Activated B cell treated with CpG ODN at 0.5 μM for 24 hours (primary cell): ENCODE data around the gene ZNF132. TPM values are rescaled to one million over a fixed set of nuclear protein-coding genes. Genes with fewer than 3 reads are reported as not detected.
A peak's percentile ranks its signal among the peaks of the same experiment; 100 is the strongest.
"Not testable (repeated sequence)": the region's sequence is repeated elsewhere in the genome, so short reads cannot be mapped to it uniquely, and the experiment has no call there.

Experiments used
- ATAC-seq: fragments of 200-7000 bp; cut with Tn5 transposase; one replicate; pipeline ENCODE4 v1.10.0; 2021; ENCODE audit warnings: low read depth, mild to moderate bottlenecking, moderate library complexity
- CTCF ChIA-PET: fragments of 350-600 bp; sonication (Branson Sonifier 250); formaldehyde crosslinking; loops from one replicate; lab custom pipeline; 2021; ENCODE audit warnings: antibody characterized with exemption; lab: Charles Lee
- POLR2A ChIA-PET: fragments of 350-600 bp; sonication (Branson Sonifier 250); formaldehyde crosslinking; loops from one replicate; lab custom pipeline; 2021; ENCODE audit warnings: antibody characterized with exemption; lab: Charles Lee
- DNase-seq: peaks from one replicate; pipeline ENCODE4 v3.0.0; 2022
- H3K27ac Mint-ChIP-seq: one replicate; pipeline ENCODE4 v1.8.0; 2020; ENCODE audit warnings: mixed read lengths
- H3K27me3 Mint-ChIP-seq: one replicate; pipeline ENCODE4 v1.8.0; 2021; ENCODE audit warnings: mixed read lengths
- H3K36me3 Mint-ChIP-seq: one replicate; pipeline ENCODE4 v1.8.0; 2021; ENCODE audit warnings: low read depth, mixed read lengths
- H3K4me1 Mint-ChIP-seq: one replicate; pipeline ENCODE4 v1.8.0; 2021; ENCODE audit warnings: mixed read lengths
- H3K4me3 Mint-ChIP-seq: one replicate; pipeline ENCODE4 v1.8.0; 2020; ENCODE audit warnings: mild to moderate bottlenecking, mixed read lengths
- H3K9me3 Mint-ChIP-seq: one replicate; pipeline ENCODE4 v1.8.0; 2020; ENCODE audit warnings: mixed read lengths
- intact Hi-C: fragments of 100-400 bp; cut with micrococcal nuclease; formaldehyde crosslinking; loops from one replicate; pipeline ENCODE4 v1.15.1; 2024
- total RNA-seq: library from RNA; stranded (reverse); gene quantifications from 2 replicates; pipeline ENCODE4 v1.2.3, GENCODE V29; 2022
- TF ChIP-seq, protein P1 (sequence below): fragments of 200-600 bp; IDR thresholded peaks from one replicate; pipeline ENCODE4 v1.8.0; 2022; ENCODE audit warnings: antibody characterized with exemption, mild to moderate bottlenecking

Gene ZNF132
- 9.2 and 10.4 TPM in 2 replicates for total RNA-seq

DNA sequence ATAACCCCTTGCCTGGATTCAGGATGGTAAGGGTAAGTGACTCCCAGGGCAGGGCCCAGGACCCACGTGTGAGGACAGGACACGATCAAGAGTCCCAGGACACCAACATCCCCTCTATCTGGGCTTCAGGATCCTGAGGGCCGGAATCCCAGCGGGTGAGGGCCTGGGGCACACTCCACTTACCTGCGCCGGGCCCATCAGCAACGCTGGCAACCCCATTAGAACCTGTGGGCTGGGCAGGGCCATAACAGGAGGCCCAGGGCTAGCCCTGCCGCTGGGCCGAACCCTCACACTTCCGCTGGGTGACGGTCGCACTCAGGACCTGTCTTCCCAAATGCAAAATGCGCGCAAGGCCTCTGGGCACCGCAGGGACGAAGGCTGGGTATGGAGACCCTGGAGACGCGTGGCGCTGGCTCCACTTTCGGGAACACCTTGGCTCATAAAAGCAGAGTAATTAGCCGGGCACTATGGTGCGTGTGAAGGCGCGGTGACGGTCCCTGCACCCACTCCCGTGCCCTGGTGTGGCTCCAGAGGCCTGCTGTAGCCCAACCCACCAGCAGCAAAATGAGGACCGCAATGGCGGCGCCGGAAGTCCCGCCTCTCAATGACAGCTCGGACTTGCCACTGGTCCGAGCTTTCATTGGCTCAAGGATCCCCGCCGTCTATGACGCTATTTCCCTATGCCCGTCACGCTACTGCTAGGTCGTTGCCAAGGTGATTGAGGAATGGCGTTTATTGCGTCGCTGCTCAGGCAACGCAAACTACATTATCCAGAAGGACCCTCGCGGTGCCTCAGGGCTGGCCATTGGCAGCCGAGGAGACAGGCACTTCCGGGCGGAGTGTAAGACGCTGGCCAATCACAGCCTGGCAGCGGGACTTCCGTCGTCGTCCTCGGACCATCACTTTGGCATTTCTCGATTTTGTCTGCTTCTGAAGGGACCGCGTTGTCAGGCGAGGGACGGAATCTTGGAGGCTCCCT is at the start of gene ZNF132:
ZNF132 (minus strand) TSS at position 578 of the 979 bp plus-strand sequence; CDS start at position 246, 332 bp downstream.
- Mint-ChIP-seq H3K36me3 (peaks cover 51% of the 10 kb centered on the region), H3K4me1 (peaks cover 20% of the 10 kb centered on the region), H3K9me3 (peaks cover 42% of the 10 kb centered on the region), H3K4me3 (peak within 1 kb of the TSS; percentile 96), H3K27ac (peak within 1 kb of the TSS; percentile 97), H3K27me3 (peaks cover 4% of the 10 kb centered on the region)
- ChIA-PET CTCF (interaction anchor here (1.2 kb wide), 1 partner anchor 81 kb away, joined by 4 read pairs; the partner anchor contains the start of gene ZBTB45), POLR2A (interaction anchor here (0.5 to 2.2 kb wide), 24 partner anchors 11 to 694 kb away, joined by 3 to 19 read pairs (median 4); partner anchors contain the start of genes CHMP2A, UBE2M, ZBTB45 and ZNF324B)
- intact Hi-C loops: loop anchor here (1.0 to 2.0 kb wide), 14 partner anchors 11 to 135 kb away; partner anchors contain the start of genes ERVK3-1, MZF1, RPS5 and ZBTB45
- TF ChIP-seq, protein P1, sequence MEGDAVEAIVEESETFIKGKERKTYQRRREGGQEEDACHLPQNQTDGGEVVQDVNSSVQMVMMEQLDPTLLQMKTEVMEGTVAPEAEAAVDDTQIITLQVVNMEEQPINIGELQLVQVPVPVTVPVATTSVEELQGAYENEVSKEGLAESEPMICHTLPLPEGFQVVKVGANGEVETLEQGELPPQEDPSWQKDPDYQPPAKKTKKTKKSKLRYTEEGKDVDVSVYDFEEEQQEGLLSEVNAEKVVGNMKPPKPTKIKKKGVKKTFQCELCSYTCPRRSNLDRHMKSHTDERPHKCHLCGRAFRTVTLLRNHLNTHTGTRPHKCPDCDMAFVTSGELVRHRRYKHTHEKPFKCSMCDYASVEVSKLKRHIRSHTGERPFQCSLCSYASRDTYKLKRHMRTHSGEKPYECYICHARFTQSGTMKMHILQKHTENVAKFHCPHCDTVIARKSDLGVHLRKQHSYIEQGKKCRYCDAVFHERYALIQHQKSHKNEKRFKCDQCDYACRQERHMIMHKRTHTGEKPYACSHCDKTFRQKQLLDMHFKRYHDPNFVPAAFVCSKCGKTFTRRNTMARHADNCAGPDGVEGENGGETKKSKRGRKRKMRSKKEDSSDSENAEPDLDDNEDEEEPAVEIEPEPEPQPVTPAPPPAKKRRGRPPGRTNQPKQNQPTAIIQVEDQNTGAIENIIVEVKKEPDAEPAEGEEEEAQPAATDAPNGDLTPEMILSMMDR: no peak
- peak; percentile 97 for ATAC-seq
- DNase-seq: peak; percentile 88

DNA sequence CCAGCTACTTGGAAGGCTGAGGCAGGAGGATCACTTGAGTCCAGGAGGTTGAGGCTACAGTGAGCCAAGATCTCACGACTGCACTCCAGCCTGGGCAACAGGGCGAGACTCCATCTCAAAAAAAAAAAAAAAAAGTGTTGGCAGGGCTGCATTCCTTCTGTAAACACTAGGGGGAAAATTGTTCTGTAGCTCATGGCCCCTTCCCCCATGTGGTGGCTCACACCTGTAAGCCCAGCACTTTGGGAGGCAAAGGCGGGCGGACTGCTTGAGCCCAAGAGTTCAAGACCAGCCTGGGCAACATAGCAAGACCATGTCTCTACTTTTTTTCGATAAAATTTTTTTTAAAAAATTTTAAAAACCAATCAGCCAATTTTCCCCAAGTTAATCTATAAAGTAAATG is 44.4 kb upstream of the ZNF132 start:
- H3K9me3 Mint-ChIP-seq, intact Hi-C loops, H3K27me3 Mint-ChIP-seq, H3K36me3 Mint-ChIP-seq, H3K27ac Mint-ChIP-seq, DNase-seq, H3K4me1 Mint-ChIP-seq, H3K4me3 Mint-ChIP-seq, ATAC-seq: not testable (repeated sequence)
- ChIA-PET POLR2A (interaction anchor here (0.6 to 0.8 kb wide), 2 partner anchors 30 to 65 kb away, joined by 3 to 6 read pairs; no protein-coding TSS in a partner anchor), CTCF (interaction anchor here (0.7 kb wide), 1 partner anchor 77 kb away, joined by 4 read pairs; no protein-coding TSS in a partner anchor)

DNA sequence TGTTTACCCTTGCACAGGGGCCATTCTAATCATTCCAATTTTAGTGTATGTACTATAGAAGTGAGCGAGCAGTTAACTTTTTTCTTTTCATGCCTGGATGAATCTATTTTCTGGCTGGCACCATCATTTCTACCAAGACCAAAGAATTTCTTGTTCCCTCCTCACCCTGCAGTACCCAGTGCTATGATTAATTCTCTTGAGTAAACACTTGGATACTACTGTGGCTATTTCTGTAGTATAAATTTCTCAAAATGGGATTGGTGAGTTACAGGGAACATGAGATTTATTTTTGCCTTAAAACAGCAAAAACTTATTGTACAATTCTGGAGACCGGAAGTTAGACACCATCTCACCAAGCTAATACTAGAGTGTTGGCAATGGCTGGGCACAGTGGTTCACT is 43.8 kb upstream of the ZNF132 start:
- ChIA-PET POLR2A (interaction anchor here (0.8 kb wide), 1 partner anchor 30 kb away, joined by 6 read pairs; no protein-coding TSS in a partner anchor), CTCF (interaction anchor here (0.7 kb wide), 1 partner anchor 77 kb away, joined by 4 read pairs; no protein-coding TSS in a partner anchor)
- no peak for DNase-seq
- Mint-ChIP-seq H3K4me3 (no peak overlapping the region), H3K27ac (no peak overlapping the region), H3K9me3 (no peaks in the 10 kb centered on the region), H3K4me1 (no peaks in the 10 kb centered on the region), H3K27me3 (no peaks in the 10 kb centered on the region), H3K36me3 (peaks cover 10% of the 10 kb centered on the region)
- ATAC-seq: no peak
- intact Hi-C loops: no loop called here
- TF ChIP-seq, protein P1: no peak

- DNase-seq (no peak), ATAC-seq (no peak)
- intact Hi-C loops: no loop called here
- TF ChIP-seq, protein P1: no peak
- Mint-ChIP-seq H3K9me3 (no peaks in the 10 kb centered on the region), H3K27me3 (no peaks in the 10 kb centered on the region), H3K27ac (no peak overlapping the region), H3K36me3 (peaks cover 10% of the 10 kb centered on the region), H3K4me1 (no peaks in the 10 kb centered on the region), H3K4me3 (no peak overlapping the region)
- CTCF ChIA-PET: no interaction called here
- POLR2A ChIA-PET: no interaction called here
Measured at GRCh38 chr19:58482372-58482771, 42.4 kb upstream of the ZNF132 start.

- POLR2A ChIA-PET: no interaction called here
- Mint-ChIP-seq H3K4me1 (peaks cover 9% of the 10 kb centered on the region), H3K4me3 (no peak overlapping the region)
Measured at GRCh38 chr19:58480831-58481230, 40.9 kb upstream of the ZNF132 start.

More at GRCh38 chr19:58480831-58481230, 40.9 kb upstream of the ZNF132 start:
- CTCF ChIA-PET: no interaction called here
- TF ChIP-seq, protein P1: no peak
- DNase-seq (no peak), ATAC-seq (no peak)
- no peaks in the 10 kb centered on the region for H3K9me3 Mint-ChIP-seq
- peaks cover 11% of the 10 kb centered on the region for H3K36me3 Mint-ChIP-seq
- H3K27ac Mint-ChIP-seq: no peak overlapping the region
- H3K27me3 Mint-ChIP-seq: no peaks in the 10 kb centered on the region
- intact Hi-C loops: no loop called here
